ENCODE data around the gene S100A2. TPM values are rescaled to one million over a fixed set of nuclear protein-coding genes. Genes with fewer than 3 reads are reported as not detected.

Gene S100A2
- total and polyA plus RNA-seq, 2 of the 8 experiments (the other 6 are each of a cell fraction or from before 2014, with no cell fraction given): 0.86 TPM; not detected in 1

DNA sequence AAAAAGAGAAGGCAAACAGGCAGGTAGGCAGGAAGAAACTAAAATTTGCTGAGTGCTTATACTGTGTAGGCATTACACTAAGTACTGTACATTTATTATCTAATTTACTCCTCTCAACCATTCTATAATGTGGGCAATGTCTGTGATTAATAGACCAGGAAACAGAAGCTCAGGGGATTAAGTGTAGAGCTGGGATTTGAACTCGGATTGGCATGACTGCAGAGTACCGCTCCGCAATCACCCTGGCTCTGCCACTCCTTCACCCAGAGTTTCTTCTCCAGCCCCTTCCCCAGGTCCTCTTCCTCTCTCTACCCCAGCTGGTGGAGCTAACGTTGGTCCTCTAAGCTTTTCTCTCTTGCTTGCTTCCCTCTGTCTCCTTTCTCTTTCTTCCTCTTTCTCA, 11.5 kb upstream of the S100A2 start:
- Histone ChIP-seq H4K20me1 (replicated peaks in 1 of 2; ENCODE audit: control insufficient read depth in 1 of 2, insufficient read depth in 2 of 2, low read length in 2 of 2) (no peaks in the 10 kb centered on the region), H2BK5ac (ENCODE audit: low read depth, low read length) (no peak overlapping the region), H3K27ac (ENCODE audit: low read depth, low read length) (no peak overlapping the region), H2BK12ac (ENCODE audit: low read depth, low read length) (no peak overlapping the region), H3K4ac (replicated peaks; ENCODE audit: insufficient read length, low read depth, low read length) (no peak overlapping the region), H2BK120ac (replicated peaks; ENCODE audit: low read depth, low read length) (no peak overlapping the region), H2AK5ac (ENCODE audit: low read depth, low read length) (no peak overlapping the region), H4K91ac (replicated peaks; ENCODE audit: insufficient read length, low read length) (no peak overlapping the region), H3K14ac (ENCODE audit: insufficient read length) (no peak overlapping the region), H3K4me2 (ENCODE audit: insufficient read depth in 1 of 2, low read depth in 2 of 2, low read length in 2 of 2) (no peak overlapping the region), H2AFZ (ENCODE audit: low read length) (no peak overlapping the region), H3K9ac (replicated peaks in 1 of 4; ENCODE audit: extremely low read depth in 1 of 4, low read depth in 3 of 4, low read length in 3 of 4) (no peak overlapping the region), H2BK15ac (ENCODE audit: low read length) (no peak overlapping the region), H3K23me2 (ENCODE audit: low read depth, low read length) (no peaks in the 10 kb centered on the region; the same call in 1 of the 2 replicates), H2BK20ac (ENCODE audit: low read length) (no peak overlapping the region), H3K23ac (ENCODE audit: insufficient read length) (no peak overlapping the region), H3K79me2 (ENCODE audit: control insufficient read depth in 1 of 2, insufficient read depth in 2 of 2, low read length in 2 of 2) (no peaks in the 10 kb centered on the region), H3K56ac (replicated peaks; ENCODE audit: insufficient read length, low read depth, low read length) (no peak overlapping the region), H3K4me1 (replicated peaks in 1 of 4; ENCODE audit: control insufficient read depth in 3 of 4, insufficient read depth in 4 of 4, low read length in 3 of 4) (peaks cover 0 to 3% (median 0%) of the 10 kb centered on the region in 4 experiments; a peak in 2 of 7 replicates), H3K4me3 (ENCODE audit: extremely low read depth in 1 of 4, insufficient read depth in 2 of 4, low read depth in 3 of 4, low read length in 4 of 4) (no peak overlapping the region), H3K36me3 (ENCODE audit: control insufficient read depth in 2 of 4, insufficient read depth in 4 of 4, low read length in 3 of 4) (no peaks in the 10 kb centered on the region), H4K5ac (ENCODE audit: insufficient read length, low read depth, low read length) (no peak overlapping the region), H4K8ac (ENCODE audit: extremely low read depth, insufficient read depth, low read length) (no peak overlapping the region), H3K27me3 (replicated peaks in 1 of 4; ENCODE audit: control insufficient read depth in 3 of 4, extremely low read depth in 1 of 4, insufficient read depth in 3 of 4, low read length in 3 of 4) (no peaks in the 10 kb centered on the region), H3K79me1 (ENCODE audit: low read depth, low read length) (no peaks in the 10 kb centered on the region), H3K18ac (ENCODE audit: extremely low read depth, low read length) (no peak overlapping the region), H3K9me3 (ENCODE audit: insufficient read depth in 2 of 2, low read depth in 1 of 2, low read length in 1 of 2) (peaks cover 0 to 10% of the 10 kb centered on the region in 2 experiments; a peak in 1 of 4 replicates)
- CTCF ChIA-PET (ENCODE audit: partially characterized antibody): interaction anchor here (0.6 to 4.2 kb wide), 12 partner anchors 8 to 223 kb away, joined by 3 to 64 read pairs (median 6); partner anchors contain the start of genes S100A1, S100A13, S100A14 and S100A16
- WGBS, 2 experiments (ENCODE audit: extremely low coverage in 1 of 2, insufficient coverage in 1 of 2, insufficient read length in 1 of 2, insufficient replicate concordance in 2 of 2, low coverage in 1 of 2, low lambda C conversion rate in 2 of 2, missing lambda C conversion rate in 1 of 2): 80% methylated on average over 4 of the region's 4 CpGs; no CpG with 5 or more reads in 1 of the 2 experiments
- DNase-seq (ENCODE audit: low read depth in 1 of 2, low spot score in 2 of 2): no peak
- POLR2A ChIA-PET (ENCODE audit: partially characterized antibody): interaction anchor here (1.1 to 3.6 kb wide), 3 partner anchors 9 to 50 kb away, joined by 4 to 20 read pairs (median 5); partner anchors contain the start of genes S100A13 and S100A16
- no peak for FAIRE-seq
- TF ChIP-seq, protein P1, sequence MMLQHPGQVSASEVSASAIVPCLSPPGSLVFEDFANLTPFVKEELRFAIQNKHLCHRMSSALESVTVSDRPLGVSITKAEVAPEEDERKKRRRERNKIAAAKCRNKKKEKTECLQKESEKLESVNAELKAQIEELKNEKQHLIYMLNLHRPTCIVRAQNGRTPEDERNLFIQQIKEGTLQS (IDR thresholded peaks at IDR 0.05; ENCODE audit: insufficient read depth, low read depth, low read length): no peak
- no peak for TF ChIP-seq RNF2 (IDR thresholded peaks at IDR 0.05; ENCODE audit: borderline replicate concordance, low read depth, low read length, missing control alignments, poor library complexity, severe bottlenecking)
- no peak for TF ChIP-seq PHF8 (conservative IDR thresholded peaks at IDR 0.05; ENCODE audit: low read depth, low read length)
- no peak for TF ChIP-seq TEAD4 (IDR thresholded peaks at IDR 0.05; ENCODE audit: low read depth, low read length)
- TF ChIP-seq KDM1A (IDR thresholded peaks at IDR 0.05; ENCODE audit: borderline replicate concordance, low read length): no peak
- no peak for TF ChIP-seq NRF1 (IDR thresholded peaks at IDR 0.05; ENCODE audit: low read depth, low read length)
- TF ChIP-seq SP2 (IDR thresholded peaks at IDR 0.05; ENCODE audit: low read length): no peak
- no peak for TF ChIP-seq GABPA (IDR thresholded peaks at IDR 0.05; ENCODE audit: borderline replicate concordance, insufficient read depth, low read length)
